ENCODE data around the gene SF3A1.
A peak's percentile ranks its signal among the peaks of the same experiment; 100 is the strongest.

SF3A1 gene

DNA sequence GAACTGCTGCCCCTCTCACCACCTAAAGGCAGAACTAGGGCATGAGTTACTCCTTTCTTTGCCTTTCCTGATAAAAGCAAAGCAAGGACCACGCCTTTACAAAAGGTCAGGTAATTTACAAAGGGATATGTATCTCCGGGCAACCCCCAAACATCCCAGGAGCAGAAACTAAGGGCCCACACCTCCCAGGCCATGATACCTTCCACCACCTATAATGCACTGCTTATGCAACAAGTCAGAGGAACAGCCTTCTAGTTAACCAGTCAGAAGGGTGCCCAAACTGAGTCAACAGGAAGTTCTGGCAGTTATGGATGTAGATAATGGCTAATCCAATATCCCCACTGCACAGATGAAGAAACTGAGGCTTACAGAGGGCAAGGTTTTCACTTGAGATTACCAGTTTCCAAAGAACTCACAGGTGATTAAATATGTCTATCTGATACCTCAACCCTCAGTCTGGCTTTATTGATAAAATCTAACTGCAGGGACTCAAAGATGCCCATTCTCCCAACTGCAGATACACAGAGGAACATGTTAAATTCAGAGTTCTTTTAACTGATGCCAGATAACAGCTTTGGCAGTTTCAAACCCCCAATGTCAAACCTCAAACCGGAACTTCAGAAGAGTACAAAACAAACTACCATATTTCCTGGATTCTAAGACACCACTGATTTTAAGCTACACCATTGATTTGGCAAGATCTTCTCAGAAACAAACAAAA, 50.6 kb downstream of the SF3A1 start:
- DNase-seq (ENCODE audit: extremely low read depth in 1 of 2, low read depth in 1 of 2), result no peak

DNA sequence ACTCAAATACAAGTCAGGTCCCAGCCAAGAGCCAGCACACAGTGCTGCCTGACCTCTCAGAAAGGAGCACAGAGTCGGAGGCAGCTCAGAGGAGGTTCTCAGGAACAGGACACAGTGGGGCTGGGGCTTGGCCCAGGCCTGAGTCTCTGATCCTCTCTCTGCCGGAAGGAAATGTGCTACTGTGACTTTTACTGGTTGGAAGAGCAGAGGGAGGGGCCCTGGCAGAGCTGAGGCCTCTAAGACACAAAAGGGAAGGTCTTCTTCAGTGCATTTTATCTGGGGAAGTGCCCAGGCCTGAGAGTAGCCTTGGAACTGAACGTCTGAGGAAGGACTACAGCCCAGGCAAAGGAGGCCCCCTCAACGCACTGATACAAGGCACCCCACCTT, 51.2 kb downstream of the SF3A1 start:
- peak in 1 of 2 donors; percentile 19 for DNase-seq (ENCODE audit: extremely low read depth in 1 of 2, low read depth in 1 of 2)

DNA sequence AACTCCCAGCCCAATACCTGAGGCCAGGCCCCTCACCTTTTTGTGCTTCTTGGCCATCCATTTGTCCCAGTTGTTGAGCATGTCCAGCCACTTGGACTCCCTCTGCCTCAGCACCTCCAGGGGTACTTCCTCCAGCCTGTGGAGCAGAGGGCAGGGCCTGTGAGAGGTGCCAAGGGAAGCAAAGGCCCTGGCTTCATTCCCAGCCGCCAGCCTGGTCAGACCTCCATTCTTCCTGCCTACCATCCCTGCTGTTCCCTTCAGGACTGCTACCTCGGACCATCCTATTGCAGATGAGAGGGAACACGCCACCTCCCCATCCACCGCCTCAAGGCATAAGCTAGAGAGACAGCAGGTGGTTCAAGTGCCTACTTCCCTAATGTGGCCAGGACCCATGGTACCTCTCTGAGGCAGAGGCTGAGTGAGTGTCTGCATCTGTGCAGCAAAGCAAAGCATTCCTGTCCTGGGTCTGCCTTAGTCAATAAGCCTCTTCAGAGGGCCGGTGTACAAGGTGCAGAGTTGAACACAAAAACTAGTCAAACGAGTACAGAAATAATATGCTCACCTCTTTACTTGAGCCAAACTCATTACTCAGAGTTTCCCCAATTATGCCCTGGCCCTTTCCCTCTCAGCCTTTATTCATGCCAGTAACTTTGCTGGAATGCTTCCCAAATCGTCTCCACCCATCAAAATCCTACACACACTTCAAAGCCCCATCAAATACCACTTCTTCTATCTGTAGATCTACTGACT, 52.0 kb downstream of the SF3A1 start:
- DNase-seq (ENCODE audit: extremely low read depth in 1 of 2, low read depth in 1 of 2), result no peak

DNA sequence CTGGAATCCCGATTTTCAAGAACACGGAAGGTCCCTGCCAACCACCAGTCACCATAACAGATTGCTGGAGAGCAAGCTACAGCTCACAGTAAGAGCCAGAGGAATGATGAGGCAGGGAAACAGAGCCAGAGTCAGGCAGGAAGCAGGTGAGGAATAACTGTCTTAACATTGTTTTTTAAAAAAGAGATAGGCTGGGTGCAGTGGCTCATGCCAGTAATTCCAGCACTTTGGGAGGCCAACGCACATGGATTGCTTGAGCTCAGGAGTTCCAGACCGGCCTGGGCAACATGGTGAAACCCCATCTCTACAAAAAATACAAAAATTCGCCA, 53.9 kb downstream of the SF3A1 start:
- no peak for DNase-seq (ENCODE audit: extremely low read depth in 1 of 2, low read depth in 1 of 2)

DNA sequence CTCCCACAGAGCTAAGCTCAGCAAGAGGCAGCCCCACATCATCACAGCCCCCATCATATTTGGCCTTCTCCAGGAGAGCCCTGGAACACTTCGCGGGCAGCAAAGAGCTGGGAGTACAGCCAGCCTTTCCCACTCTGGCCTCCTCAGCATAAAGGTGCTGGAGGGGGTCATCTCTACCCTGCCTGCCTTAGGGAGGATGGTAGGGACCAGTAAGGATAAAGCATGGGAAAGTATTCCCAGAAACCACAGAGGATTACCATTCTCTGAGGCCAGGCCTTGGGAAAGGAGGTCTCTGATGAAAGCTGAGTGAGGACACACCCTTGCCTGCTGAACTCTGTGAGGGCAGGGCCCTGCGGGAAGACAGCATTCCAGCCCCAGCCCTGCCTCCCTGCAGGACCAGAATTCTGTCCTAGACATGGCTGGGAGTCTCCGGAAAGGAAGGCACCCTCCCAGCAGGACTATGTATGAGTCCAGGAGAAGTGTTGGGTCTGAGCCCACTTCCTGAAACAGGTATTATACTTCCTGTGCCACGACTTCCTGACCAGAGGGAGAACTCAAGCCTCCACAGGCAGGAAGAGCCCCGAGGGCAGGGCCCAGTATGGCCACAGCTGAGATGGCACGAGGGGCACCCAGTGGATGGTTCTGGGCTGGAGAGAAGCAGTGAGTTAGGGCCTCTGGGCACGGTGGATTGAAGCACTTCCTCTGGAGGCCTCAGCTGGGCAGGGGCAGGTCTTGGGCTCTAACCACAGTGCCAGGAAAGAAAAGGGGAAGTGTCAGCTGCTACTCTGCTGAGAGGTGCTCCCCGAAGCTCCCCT, 54.5 kb downstream of the SF3A1 start:
- DNase-seq (ENCODE audit: extremely low read depth in 1 of 2, low read depth in 1 of 2), result no peak

DNA sequence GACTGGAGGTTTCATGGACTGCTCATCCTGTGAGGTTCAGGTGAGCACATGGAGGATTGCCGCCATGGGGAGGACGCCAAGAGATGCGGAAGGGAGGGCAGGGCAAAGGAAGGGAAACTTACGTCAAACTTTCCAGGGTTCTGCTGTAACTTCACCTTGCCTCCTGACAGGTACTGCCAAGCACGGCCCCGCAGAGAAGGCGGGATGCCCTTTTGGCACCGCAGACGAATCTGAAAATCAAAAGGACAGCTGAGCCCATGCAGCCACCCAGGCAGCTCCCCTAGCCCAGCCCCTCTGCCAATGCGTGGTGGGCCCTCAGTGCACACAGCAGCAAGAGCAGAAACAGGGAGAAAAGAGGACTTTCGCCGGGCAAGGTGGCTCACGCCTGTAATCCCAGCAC, 57.4 kb downstream of the SF3A1 start:
- DNase-seq (ENCODE audit: extremely low read depth in 1 of 2, low read depth in 1 of 2), result no peak

DNA sequence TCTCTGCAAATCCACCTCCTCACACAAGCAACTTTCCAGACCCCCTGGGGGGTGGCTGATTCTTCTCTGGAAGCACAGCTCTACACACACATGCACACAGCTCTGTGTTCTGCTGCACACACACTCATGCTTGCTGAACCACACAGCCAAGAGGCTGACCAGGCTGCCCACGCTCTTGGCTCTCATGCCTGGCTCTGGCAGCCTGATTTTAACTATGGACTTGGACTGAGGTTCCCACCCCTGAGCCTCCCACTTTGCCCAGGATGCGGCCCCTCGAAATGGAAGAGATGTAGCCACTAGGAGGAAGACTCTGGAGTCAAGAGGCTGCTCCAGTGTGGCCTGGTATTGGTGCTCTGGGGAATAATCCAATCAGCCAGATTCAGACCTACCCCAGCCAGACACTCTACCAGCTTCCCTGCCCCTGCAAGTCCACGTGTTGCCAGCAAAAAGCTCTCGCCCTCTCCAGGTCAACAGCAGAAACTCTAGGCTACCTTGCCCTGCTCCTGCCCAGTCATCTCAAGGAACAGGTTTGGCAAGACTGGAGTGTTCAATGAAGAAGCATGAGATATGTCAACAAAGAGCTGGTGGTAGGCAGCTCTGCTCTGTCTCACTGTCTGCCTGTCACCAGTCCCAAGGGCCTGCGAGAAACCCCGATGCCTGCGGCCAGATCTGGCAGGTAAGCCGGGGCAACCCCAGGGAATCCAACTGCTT, 58.5 kb downstream of the SF3A1 start:
- DNase-seq (ENCODE audit: extremely low read depth in 1 of 2, low read depth in 1 of 2), result no peak

DNA sequence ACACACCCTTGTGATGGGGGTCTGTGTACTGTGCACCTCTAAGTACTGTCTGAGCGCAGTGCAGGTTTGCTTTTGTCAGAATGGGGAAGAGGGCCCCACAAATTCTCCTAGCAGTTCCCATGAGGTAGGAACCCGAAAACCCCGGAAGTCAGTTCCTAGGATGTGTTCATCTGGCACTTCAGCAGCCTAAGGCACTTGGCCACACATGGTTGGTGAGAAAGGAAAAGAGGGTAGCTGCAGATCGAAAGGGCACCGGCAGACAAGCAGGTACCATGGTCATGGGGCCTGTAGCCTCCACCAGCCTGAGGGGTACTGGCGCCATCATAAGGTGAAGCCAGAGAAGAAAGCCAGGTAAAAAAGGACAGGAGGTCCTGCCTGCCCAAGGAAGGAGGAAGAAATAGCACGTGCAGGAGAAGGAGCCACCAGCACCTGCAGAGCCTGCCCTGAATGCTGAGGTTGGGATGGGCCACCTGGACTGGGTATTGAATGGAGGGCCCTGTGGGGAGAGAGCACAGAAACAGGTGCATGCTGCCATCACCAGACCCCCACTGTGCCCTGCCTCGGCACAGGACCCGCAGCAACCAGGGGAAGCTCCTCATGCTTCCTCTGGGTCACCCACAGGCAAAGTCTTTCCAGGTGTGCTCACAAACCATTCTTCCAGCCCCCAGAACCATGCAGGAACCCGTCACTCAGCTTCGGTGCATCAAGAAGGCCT, 59.3 kb downstream of the SF3A1 start:
- no peak for DNase-seq (ENCODE audit: extremely low read depth in 1 of 2, low read depth in 1 of 2)

DNA sequence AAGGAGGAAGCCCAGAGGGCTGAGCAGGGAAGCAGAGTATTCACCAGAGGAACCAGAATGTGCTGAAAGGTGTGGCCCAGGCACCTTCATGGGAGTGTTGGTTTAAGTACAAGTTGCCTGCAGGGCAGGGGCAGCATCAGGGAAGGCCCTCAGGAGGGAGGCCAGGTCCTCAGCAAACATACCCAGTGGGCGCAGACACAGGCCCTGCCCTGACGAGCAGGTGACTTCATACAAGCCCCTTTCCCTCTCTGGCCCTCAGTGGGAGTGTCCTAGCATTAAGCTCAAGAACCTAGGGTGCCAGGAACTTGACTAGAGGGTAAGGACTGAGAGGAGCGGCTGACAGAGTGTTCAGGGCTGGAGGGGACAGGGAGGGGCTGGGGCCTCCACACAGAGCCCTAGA, 59.9 kb downstream of the SF3A1 start:
- DNase-seq (ENCODE audit: extremely low read depth in 1 of 2, low read depth in 1 of 2), result no peak

DNA sequence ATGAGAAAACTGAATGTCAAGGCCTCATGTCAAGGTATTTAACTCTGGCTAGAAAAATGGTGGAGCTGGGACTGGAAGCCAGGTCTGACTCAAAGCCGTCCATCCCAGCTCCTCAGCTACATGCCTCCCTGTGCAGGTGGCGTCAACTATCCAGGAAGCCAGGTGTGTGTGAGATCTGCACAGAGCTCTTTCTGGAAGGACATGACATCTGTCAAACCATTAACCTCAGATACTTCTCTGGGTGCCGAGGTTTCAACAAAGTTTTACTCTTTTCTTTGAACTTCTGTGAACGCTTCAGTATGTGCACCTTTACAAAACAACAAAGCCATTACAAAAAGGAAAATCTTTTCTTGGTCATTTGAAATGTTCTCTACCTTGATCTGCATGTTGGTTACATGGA, 60.4 kb downstream of the SF3A1 start:
- DNase-seq (ENCODE audit: extremely low read depth in 1 of 2, low read depth in 1 of 2), result no peak

DNA sequence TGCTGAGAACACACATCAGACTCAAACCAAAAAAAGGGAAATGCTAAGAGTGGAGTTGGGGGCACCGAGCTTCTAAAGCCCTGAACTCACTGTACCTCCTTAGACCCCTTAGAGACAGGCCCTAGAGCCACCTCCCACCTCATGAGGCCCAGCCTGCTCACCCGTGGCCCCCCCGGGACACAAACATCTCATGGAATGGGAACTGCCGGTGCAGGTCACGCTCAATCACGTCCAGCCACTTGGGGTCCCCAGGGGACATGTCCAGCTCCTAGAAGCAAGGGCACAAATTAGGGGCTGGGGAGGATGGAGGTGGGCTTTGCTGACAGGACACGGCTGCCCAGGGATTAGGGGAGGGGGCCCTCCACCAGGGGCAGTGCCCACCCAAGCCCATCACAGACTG, 61.1 kb downstream of the SF3A1 start:
- no peak for DNase-seq (ENCODE audit: extremely low read depth in 1 of 2, low read depth in 1 of 2)

DNA sequence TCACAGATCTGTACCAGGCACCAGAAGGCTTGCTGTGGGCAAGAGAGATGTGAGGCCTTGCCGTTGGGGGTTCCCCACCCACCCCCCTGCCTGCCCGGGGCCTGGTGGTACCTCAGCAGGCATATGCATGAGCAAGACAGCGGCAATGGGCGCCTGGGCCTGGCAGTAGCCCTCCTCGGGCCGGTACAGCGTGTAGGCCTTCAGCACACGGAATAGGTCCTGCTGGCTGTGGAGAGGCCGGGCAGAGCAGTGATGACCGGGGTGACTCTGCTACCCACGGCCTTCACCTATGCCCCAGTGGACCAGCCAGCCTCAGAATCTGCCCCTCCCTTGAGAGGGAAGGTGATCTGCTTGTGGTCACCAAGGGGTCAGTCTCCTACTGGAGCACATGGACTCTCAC, 61.9 kb downstream of the SF3A1 start:
- no peak for DNase-seq (ENCODE audit: extremely low read depth in 1 of 2, low read depth in 1 of 2)

DNA sequence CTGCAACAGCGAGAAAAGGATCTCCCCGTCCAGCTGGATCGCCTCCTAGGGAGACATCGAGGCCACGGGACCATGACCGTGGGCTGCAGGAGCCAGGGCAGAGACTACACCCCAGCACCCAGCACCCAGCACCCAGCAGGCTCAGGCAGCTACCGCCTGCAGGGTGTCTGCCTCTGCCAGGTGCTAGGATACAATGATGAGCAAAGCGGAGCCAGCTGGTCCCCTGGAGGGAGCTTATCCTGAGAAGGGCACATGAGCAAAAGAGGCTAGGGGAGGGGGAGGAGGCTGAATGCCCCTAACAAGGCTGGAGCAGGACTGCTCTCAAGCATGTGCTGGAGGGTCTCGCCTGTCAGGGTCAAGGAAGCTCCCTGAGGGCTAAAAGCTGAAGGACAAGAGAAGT, 62.6 kb downstream of the SF3A1 start:
- no peak for DNase-seq (ENCODE audit: extremely low read depth in 1 of 2, low read depth in 1 of 2)

DNA sequence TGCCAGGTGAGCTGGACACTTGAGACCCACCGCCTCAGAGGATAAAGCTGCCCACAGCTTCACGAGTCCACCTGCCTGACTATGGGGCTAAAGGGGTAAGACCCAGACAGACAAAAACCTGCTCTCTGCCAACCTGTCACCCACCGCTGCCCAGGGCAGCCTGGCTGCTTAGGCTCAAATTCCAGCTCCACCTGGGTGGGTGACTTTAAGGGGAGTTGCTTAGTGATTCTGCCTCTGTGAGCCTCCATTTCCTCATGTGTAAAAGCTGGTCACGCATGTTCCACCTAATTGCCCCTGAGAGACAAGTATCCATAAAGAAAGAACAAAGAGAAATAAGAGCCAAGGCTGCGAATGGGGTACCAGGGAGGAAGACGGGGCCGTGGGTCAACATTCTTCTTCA, 63.7 kb downstream of the SF3A1 start:
- DNase-seq (ENCODE audit: extremely low read depth in 1 of 2, low read depth in 1 of 2), result no peak

DNA sequence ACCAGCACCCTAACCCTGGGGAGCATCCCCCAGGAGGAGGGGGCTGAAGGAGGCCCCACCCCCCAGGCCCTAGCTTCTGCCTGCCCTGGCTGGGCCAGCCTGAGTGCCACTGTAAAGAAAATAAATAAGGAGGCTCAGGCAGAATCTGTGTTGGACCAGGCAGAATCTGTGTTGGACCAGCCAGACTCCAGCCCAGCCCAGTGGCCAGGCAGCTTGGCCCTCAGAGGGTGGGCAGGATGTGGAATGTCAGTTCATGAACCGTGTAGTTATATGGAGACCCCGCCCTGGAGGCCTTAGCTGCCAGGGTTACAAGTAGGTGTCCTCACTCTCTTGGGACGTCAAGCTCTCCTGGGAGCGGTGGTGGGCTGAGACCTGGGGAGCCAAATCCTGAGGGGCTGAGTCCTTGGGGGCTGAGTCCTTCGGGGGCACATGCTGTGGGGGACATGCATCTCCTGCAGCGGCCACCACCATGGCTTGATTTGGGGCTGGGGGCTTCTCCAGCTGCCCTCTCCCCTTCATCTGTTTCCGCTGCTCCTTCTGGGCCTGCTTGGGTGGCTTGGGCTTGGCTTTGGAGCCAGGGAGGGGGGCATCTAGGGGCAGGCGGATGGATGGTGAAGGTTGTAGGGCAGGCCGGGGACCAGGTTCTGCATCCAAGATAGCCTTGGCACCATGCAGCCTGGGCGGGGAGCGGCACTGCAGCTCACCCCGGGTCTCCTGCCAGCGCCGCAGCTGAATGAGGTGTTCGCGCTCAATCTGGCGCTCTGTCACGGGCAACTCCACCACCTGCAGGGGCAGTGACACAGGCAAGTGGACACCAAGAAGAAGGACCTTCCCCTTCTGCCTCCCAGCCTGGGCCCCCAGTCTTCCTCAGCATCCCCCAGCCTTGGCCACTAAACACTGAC, 64.4 kb downstream of the SF3A1 start:
- no peak for DNase-seq (ENCODE audit: extremely low read depth in 1 of 2, low read depth in 1 of 2)

DNA sequence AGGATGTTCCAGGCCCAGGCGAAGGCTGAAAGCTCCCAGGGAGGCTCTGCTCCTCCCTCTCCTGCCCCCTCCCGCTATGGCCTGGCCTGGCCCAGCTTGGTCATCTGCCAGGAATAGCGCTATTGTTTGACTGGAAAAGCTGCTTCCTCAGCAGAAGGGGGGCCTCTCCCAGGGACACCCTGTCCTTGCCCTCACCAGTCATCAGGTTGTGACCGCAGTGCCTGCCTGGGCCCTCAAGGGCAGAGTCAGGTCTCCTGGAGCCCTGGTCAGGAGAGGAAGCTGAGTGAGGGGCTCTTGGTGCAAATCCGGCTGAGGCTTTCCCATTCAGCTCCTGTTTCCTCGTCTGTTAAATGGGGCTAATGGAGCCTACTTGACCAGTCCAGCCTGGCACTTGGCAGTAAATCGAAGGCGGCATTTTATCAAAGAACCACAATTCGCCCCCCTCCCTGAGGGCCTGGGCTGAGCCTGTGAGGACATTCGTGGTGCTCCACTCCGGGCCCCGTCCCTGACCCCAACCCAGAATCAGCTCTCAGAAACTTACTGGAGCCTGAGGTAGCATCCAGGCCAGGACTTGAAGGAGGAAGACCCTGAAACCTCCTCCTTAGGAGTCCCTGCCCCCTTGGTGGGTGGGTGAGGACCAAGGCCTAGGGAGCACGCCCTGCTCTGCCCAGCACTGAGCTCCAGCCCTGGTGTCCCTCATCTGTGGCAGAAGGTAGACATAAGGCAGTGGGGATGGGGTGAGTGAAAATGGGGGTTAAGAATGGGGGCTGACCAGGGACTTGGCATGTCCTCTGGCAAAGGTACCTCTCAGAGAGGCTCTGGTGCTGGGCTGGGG, 65.4 kb downstream of the SF3A1 start:
- DNase-seq (ENCODE audit: extremely low read depth in 1 of 2, low read depth in 1 of 2), result no peak

DNA sequence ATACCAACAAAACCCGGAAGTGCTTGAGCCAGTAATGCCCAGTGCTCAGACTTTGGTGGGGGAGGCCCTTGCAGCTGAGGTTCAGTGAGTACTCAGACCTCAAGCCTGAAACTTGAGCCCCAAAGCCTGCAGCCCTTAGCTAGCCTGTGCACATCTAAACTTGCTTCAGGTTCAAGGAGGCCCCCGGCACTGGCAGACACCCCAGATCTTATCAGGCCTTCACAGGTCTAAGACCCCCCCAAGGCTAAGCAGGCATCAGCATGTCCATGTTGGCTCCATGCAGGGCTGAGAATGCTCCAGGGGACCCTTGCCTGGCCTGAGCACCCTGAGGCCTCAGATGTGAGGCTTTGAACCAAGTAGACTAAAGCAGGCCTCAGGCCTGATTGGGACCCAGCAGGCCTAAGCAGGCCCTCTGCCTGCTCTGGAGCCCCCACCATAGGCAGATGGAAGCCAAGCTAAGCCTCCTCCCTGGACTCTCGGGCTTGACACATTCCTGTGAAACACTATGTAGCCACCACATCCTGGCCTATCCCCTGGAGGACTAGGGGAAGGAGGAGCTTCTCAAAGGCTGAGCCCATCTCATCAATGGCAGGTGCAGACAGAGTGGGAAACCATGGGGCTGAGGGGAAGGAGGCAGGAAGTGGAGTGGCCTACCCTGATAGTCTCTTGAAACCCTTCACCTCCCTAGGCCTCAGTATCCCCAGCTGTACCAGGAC, 66.2 kb downstream of the SF3A1 start:
- no peak for DNase-seq (ENCODE audit: extremely low read depth in 1 of 2, low read depth in 1 of 2)

DNA sequence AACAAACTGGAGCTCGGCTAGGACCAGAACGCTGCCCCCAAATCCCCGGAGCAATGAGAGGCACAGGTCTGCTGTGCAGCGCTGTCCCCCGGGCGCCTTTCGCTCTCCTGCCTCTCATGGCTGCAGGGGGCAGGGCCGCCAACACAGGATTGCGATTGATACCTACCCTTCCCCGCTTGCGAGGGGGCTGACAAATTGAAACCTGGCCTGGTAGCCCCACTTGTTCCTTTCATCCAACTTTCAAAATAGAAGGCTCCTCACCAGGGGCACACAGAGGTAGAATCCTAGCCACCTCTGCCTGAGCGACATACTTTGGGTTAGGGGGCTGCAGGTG, 66.7 kb downstream of the SF3A1 start:
- DNase-seq (ENCODE audit: extremely low read depth in 1 of 2, low read depth in 1 of 2), result no peak
